Measurements from ENCODE around the gene TEKT3. TPM values are rescaled to one million over a fixed set of nuclear protein-coding genes. Genes with fewer than 3 reads are reported as not detected.

The TEKT3 gene
- total and polyA plus RNA-seq, 4 donors: 0.08 to 0.33 TPM; not detected in 2

GRCh38 chr17:15342460-15342859 lies 1.1 kb upstream of the TEKT3 start:
- no peak overlapping the region for H3K27ac ChIP-seq (ENCODE audit: low read depth in 1 of 2, low read length in 2 of 2)
- H3K4me1 ChIP-seq (ENCODE audit: control insufficient read depth in 4 of 4, insufficient read depth in 4 of 4, low read length in 3 of 4): peaks cover 0 to 11% (median 4%) of the 10 kb centered on the region in 4 donors
- DNase-seq (ENCODE audit: low spot score): no peak
- TF ChIP-seq REST (IDR thresholded peaks at IDR 0.05): no peak
- H3K4me3 ChIP-seq (ENCODE audit: low read depth in 1 of 3, low read length in 3 of 3): no peak overlapping the region
- H3K36me3 ChIP-seq (ENCODE audit: control insufficient read depth in 4 of 4, insufficient read depth in 3 of 4, low read depth in 1 of 4, low read length in 3 of 4): no peaks in the 10 kb centered on the region
- peaks cover 0 to 14% (median 7%) of the 10 kb centered on the region in 4 donors for H3K27me3 ChIP-seq (ENCODE audit: control insufficient read depth in 4 of 4, insufficient read depth in 4 of 4, low read length in 3 of 4)
- no peak overlapping the region for H3K9ac ChIP-seq (ENCODE audit: low read depth in 1 of 2, low read length in 2 of 2)
- H3K9me3 ChIP-seq (ENCODE audit: control insufficient read depth in 4 of 4, low read length in 3 of 4): no peaks in the 10 kb centered on the region
- WGBS: 72% methylated on average over 7 of the region's 7 CpGs

- Histone ChIP-seq H3K9me3 (ENCODE audit: control insufficient read depth in 4 of 4, low read length in 3 of 4) (no peaks in the 10 kb centered on the region), H3K4me3 (ENCODE audit: low read depth in 1 of 3, low read length in 3 of 3) (no peak overlapping the region), H3K27me3 (ENCODE audit: control insufficient read depth in 4 of 4, insufficient read depth in 4 of 4, low read length in 3 of 4) (peaks cover 0 to 14% (median 7%) of the 10 kb centered on the region in 4 donors), H3K9ac (ENCODE audit: low read depth in 1 of 2, low read length in 2 of 2) (no peak overlapping the region), H3K27ac (ENCODE audit: low read depth in 1 of 2, low read length in 2 of 2) (no peak overlapping the region), H3K36me3 (ENCODE audit: control insufficient read depth in 4 of 4, insufficient read depth in 3 of 4, low read depth in 1 of 4, low read length in 3 of 4) (no peaks in the 10 kb centered on the region), H3K4me1 (ENCODE audit: control insufficient read depth in 4 of 4, insufficient read depth in 4 of 4, low read length in 3 of 4) (peaks cover 0 to 11% (median 4%) of the 10 kb centered on the region in 4 donors)
- no peak for DNase-seq (ENCODE audit: low spot score)
- TF ChIP-seq NR2F2 (IDR thresholded peaks at IDR 0.05): no peak
- 76% methylated on average over 3 of the region's 3 CpGs for WGBS
These were observed 569 bp upstream of the TEKT3 start for GRCh38 chr17:15341966-15342365.

- no peak for DNase-seq (ENCODE audit: low spot score)
- Histone ChIP-seq H3K27me3 (ENCODE audit: control insufficient read depth in 4 of 4, insufficient read depth in 4 of 4, low read length in 3 of 4) (peaks cover 0 to 14% (median 7%) of the 10 kb centered on the region in 4 donors), H3K9me3 (ENCODE audit: control insufficient read depth in 4 of 4, low read length in 3 of 4) (no peaks in the 10 kb centered on the region), H3K36me3 (ENCODE audit: control insufficient read depth in 4 of 4, insufficient read depth in 3 of 4, low read depth in 1 of 4, low read length in 3 of 4) (no peaks in the 10 kb centered on the region), H3K4me3 (ENCODE audit: low read depth in 1 of 3, low read length in 3 of 3) (peak overlapping the region in 1 of 3 donors; percentile 13), H3K9ac (ENCODE audit: low read depth in 1 of 2, low read length in 2 of 2) (no peak overlapping the region), H3K27ac (ENCODE audit: low read depth in 1 of 2, low read length in 2 of 2) (no peak overlapping the region), H3K4me1 (ENCODE audit: control insufficient read depth in 4 of 4, insufficient read depth in 4 of 4, low read length in 3 of 4) (peaks cover 0 to 11% (median 4%) of the 10 kb centered on the region in 4 donors)
- WGBS: 9% methylated on average over 19 of the region's 19 CpGs
- TF ChIP-seq NR2F2 (IDR thresholded peaks at IDR 0.05) (no peak), SP1 (IDR thresholded peaks at IDR 0.05) (no peak), ATF3 (IDR thresholded peaks at IDR 0.05) (no peak), TAF1 (conservative IDR thresholded peaks at IDR 0.05) (no peak), FOXA1 (IDR thresholded peaks at IDR 0.05) (no peak), FOXA2 (IDR thresholded peaks at IDR 0.05) (no peak), EGR1 (IDR thresholded peaks at IDR 0.05; ENCODE audit: low read depth in 2 of 2) (no peak), JUND (IDR thresholded peaks at IDR 0.05) (no peak), CTCF (IDR thresholded peaks at IDR 0.05; ENCODE audit: low read depth, low read length, missing input control) (no peak), HNF4G (IDR thresholded peaks at IDR 0.05) (no peak), GABPA (IDR thresholded peaks at IDR 0.05 in 1 of 2, conservative IDR thresholded peaks at IDR 0.05 in 1 of 2) (no peak), HNF4A (conservative IDR thresholded peaks at IDR 0.05) (no peak), MAX (IDR thresholded peaks at IDR 0.05) (no peak)
These were observed 431 bp downstream of the TEKT3 start for GRCh38 chr17:15340966-15341365.
